H9 (cell line): Measurements from ENCODE around the gene CDH9. TPM values are rescaled to one million over a fixed set of nuclear protein-coding genes. Genes with fewer than 3 reads are reported as not detected.

ENCODE experiments used
- DNase-seq: peaks from one replicate; pipeline ENCODE4 v3.0.0-alpha.2; 2017
- H2AFZ ChIP-seq: one replicate; pipeline ENCODE4 v1.6.1; 2013; ENCODE audit warnings: mild to moderate bottlenecking, low read length, control low read depth, moderate library complexity
- H2AK5ac ChIP-seq: 2 replicates; pipeline ENCODE4 v1.6.1; 2013; ENCODE audit warnings: low read length, control low read depth, mixed read lengths; ENCODE audit not compliant: insufficient read length
- H2BK120ac ChIP-seq: one replicate; pipeline ENCODE4 v1.6.1; 2013; ENCODE audit warnings: low read depth, mild to moderate bottlenecking, low read length, control low read depth, inconsistent platforms; ENCODE audit not compliant: poor library complexity, severe bottlenecking
- H2BK12ac ChIP-seq: 2 replicates; pipeline ENCODE4 v1.6.1; 2013; ENCODE audit warnings: low read length, control low read depth, mixed read lengths, low read depth; ENCODE audit not compliant: insufficient read length
- H2BK15ac ChIP-seq: 2 replicates; pipeline ENCODE4 v1.6.1; 2013; ENCODE audit warnings: low read depth, low read length, control low read depth
- H2BK20ac ChIP-seq: one replicate; pipeline ENCODE4 v1.6.1; 2013; ENCODE audit warnings: low read depth, mild to moderate bottlenecking, low read length, control low read depth, inconsistent platforms; ENCODE audit not compliant: poor library complexity, severe bottlenecking
- H2BK5ac ChIP-seq: 2 replicates; pipeline ENCODE4 v1.6.1; 2013; ENCODE audit warnings: low read length, control low read depth, mixed read lengths; ENCODE audit not compliant: insufficient read length
- H3K14ac ChIP-seq: 2 replicates; pipeline ENCODE4 v1.6.1; 2013; ENCODE audit warnings: low read length, control low read depth; ENCODE audit not compliant: insufficient read depth
- H3K18ac ChIP-seq: 2 replicates; pipeline ENCODE4 v1.6.1; 2013; ENCODE audit warnings: low read depth, mild to moderate bottlenecking, mixed read lengths, low read length, control low read depth; ENCODE audit not compliant: insufficient read length
- H3K23ac ChIP-seq: 2 replicates; pipeline ENCODE4 v1.6.1; 2013; ENCODE audit warnings: low read length, control low read depth, mixed read lengths, low read depth; ENCODE audit not compliant: insufficient read length
- H3K23me2 ChIP-seq: 2 replicates; pipeline ENCODE4 v1.6.1; 2013; ENCODE audit warnings: low read depth, mild to moderate bottlenecking, mixed read lengths, low read length, control low read depth; ENCODE audit not compliant: insufficient read length, poor library complexity, severe bottlenecking
- H3K27ac ChIP-seq: 2 replicates; pipeline ENCODE4 v1.5.1; 2013; ENCODE audit warnings: low read length, control low read depth, mixed read lengths, low read depth; ENCODE audit not compliant: insufficient read length
- H3K27me3 ChIP-seq: 2 replicates; pipeline ENCODE4 v1.6.1; 2013; ENCODE audit warnings: low read length, control low read depth, inconsistent platforms; ENCODE audit not compliant: insufficient read depth
- H3K4ac ChIP-seq: 2 replicates; pipeline ENCODE4 v1.6.1; 2013; ENCODE audit warnings: low read depth, mild to moderate bottlenecking, control low read depth, inconsistent platforms, low read length, moderate library complexity
- H3K4me1 ChIP-seq: 2 replicates; pipeline ENCODE4 v1.6.1; 2013; ENCODE audit warnings: low read length, control low read depth, inconsistent platforms; ENCODE audit not compliant: insufficient read depth
- H3K4me2 ChIP-seq: 2 replicates; pipeline ENCODE4 v1.6.1; 2013; ENCODE audit warnings: low read length, control low read depth, mixed read lengths; ENCODE audit not compliant: insufficient read length, insufficient read depth
- H3K56ac ChIP-seq: 2 replicates; pipeline ENCODE4 v1.6.1; 2013; ENCODE audit warnings: low read depth, mild to moderate bottlenecking, mixed read lengths, low read length, control low read depth; ENCODE audit not compliant: insufficient read length
- H3K79me1 ChIP-seq: 2 replicates; pipeline ENCODE4 v1.6.1; 2013; ENCODE audit warnings: low read depth, mild to moderate bottlenecking, moderate library complexity, low read length, control low read depth, inconsistent platforms; ENCODE audit not compliant: insufficient read depth, poor library complexity, severe bottlenecking
- H3K79me2 ChIP-seq: 2 replicates; pipeline ENCODE4 v1.6.1; 2013; ENCODE audit warnings: low read length, control low read depth, inconsistent platforms; ENCODE audit not compliant: insufficient read depth
- H3K9ac ChIP-seq: 2 replicates; pipeline ENCODE4 v1.6.1; 2013; ENCODE audit warnings: low read length, control low read depth, mixed read lengths; ENCODE audit not compliant: insufficient read length; ENCODE audit errors: extremely low read depth
- H3K9me3 ChIP-seq: one replicate; pipeline ENCODE4 v1.6.1; 2013; ENCODE audit warnings: low read depth, low read length, inconsistent platforms; ENCODE audit not compliant: control insufficient read depth
- H3T11ph ChIP-seq: one replicate; pipeline ENCODE4 v1.6.1; 2013; ENCODE audit warnings: mild to moderate bottlenecking, low read length, control low read depth, inconsistent platforms
- H4K20me1 ChIP-seq: one replicate; pipeline ENCODE4 v1.6.1; 2013; ENCODE audit not compliant: control insufficient read depth, insufficient read length, insufficient read depth
- H4K5ac ChIP-seq: 2 replicates; pipeline ENCODE4 v1.6.1; 2013; ENCODE audit warnings: low read depth, mild to moderate bottlenecking, mixed read lengths, low read length, control low read depth; ENCODE audit not compliant: insufficient read length
- H4K8ac ChIP-seq: replicated peaks from 2 replicates; pipeline ENCODE4 v1.6.1; 2013; ENCODE audit warnings: low read length, control low read depth, mixed read lengths, low read depth; ENCODE audit not compliant: insufficient read length
- H4K91ac ChIP-seq: 2 replicates; pipeline ENCODE4 v1.6.1; 2013; ENCODE audit warnings: low read depth, mild to moderate bottlenecking, moderate library complexity, mixed read lengths, low read length, control low read depth; ENCODE audit not compliant: insufficient read length
- H3K27ac Mint-ChIP-seq, 3 experiments: 2 replicates in 2 of 3; 3 replicates in 1 of 3; pipeline ENCODE4 v1.8.0; 2020 to 2021; ENCODE audit warnings: mixed read lengths in 3 of 3, mild to moderate bottlenecking in 1 of 3, moderate library complexity in 1 of 3
- H3K27me3 Mint-ChIP-seq: 2 replicates; pipeline ENCODE4 v1.8.0; 2021; ENCODE audit warnings: low read depth, mild to moderate bottlenecking, moderate library complexity, mixed read lengths
- H3K36me3 Mint-ChIP-seq, 3 experiments: 2 replicates in 2 of 3; 3 replicates in 1 of 3; pipeline ENCODE4 v1.8.0; 2020 to 2021; ENCODE audit warnings: low read depth in 3 of 3, mixed read lengths in 3 of 3; ENCODE audit not compliant: insufficient read depth in 1 of 3
- H3K4me1 Mint-ChIP-seq, 2 experiments: 2 replicates each; pipeline ENCODE4 v1.8.0; 2020; ENCODE audit warnings: mixed read lengths in 2 of 2
- H3K4me3 Mint-ChIP-seq, 2 experiments: 2 replicates in 1 of 2; 3 replicates in 1 of 2; pipeline ENCODE4 v1.8.0; 2020 to 2021; ENCODE audit warnings: mild to moderate bottlenecking in 2 of 2, mixed read lengths in 2 of 2, moderate library complexity in 1 of 2
- H3K9me3 Mint-ChIP-seq, 2 experiments: 2 replicates in 1 of 2; 3 replicates in 1 of 2; pipeline ENCODE4 v1.8.0; 2020; ENCODE audit warnings: mild to moderate bottlenecking in 2 of 2, mixed read lengths in 2 of 2, moderate library complexity in 1 of 2
- WGBS: extraction: QIAGEN DNeasy Blood & Tissue Kit; methylation state at CpG from one replicate; pipeline ENCODE4 v1.1.7; 2013; ENCODE audit warnings: missing lambda C conversion rate, low lambda C conversion rate, mixed read lengths; ENCODE audit not compliant: insufficient read length; ENCODE audit errors: extremely low coverage; 5-methylcytosine and 5-hydroxymethylcytosine counted together
- total RNA-seq: library from RNA; stranded (reverse); gene quantifications from 2 replicates; pipeline ENCODE4 v1.2.1, GENCODE V29; 2021
- TF ChIP-seq, protein P1 (sequence below): fragments of 200-600 bp; sonication (generic); conservative IDR thresholded peaks from 3 replicates; pipeline ENCODE4 v1.8.0; 2021; ENCODE audit warnings: antibody characterized with exemption, mild to moderate bottlenecking

Gene CDH9
- total RNA-seq, 1 experiment from 2014 or later: 0.61 TPM

DNA sequence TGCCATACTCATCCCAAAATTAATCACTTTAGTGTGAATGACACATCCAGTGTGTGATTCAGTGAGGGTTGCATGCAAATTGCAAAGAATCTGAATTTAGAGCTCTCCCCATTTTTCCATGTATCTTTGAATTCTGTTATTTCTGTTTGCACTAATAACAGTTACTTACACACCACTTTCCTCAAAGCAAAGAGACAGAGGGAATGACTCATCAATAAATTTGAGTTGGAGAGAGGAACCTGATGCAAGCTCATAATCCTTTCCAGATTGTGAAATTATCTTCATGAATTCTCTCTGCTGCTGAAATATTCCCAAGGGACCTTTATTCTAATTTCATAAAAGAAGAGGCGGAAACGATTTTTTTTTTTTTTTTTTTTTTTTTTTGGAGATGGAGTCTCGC is 204.8 kb downstream of the CDH9 start:
- H2BK120ac ChIP-seq: no peak overlapping the region
- H3K23ac ChIP-seq: no peak overlapping the region
- no peak overlapping the region for H4K5ac ChIP-seq
- no peak overlapping the region for H2BK15ac ChIP-seq
- no peaks in the 10 kb centered on the region for H3K27me3 Mint-ChIP-seq
- H3K23me2 ChIP-seq: no peaks in the 10 kb centered on the region
- H3K9me3 ChIP-seq: no peaks in the 10 kb centered on the region
- no peak overlapping the region for H2BK20ac ChIP-seq
- H3K4me3 Mint-ChIP-seq: no peak overlapping the region
- H3K4ac ChIP-seq: no peak overlapping the region
- TF ChIP-seq, protein P1, sequence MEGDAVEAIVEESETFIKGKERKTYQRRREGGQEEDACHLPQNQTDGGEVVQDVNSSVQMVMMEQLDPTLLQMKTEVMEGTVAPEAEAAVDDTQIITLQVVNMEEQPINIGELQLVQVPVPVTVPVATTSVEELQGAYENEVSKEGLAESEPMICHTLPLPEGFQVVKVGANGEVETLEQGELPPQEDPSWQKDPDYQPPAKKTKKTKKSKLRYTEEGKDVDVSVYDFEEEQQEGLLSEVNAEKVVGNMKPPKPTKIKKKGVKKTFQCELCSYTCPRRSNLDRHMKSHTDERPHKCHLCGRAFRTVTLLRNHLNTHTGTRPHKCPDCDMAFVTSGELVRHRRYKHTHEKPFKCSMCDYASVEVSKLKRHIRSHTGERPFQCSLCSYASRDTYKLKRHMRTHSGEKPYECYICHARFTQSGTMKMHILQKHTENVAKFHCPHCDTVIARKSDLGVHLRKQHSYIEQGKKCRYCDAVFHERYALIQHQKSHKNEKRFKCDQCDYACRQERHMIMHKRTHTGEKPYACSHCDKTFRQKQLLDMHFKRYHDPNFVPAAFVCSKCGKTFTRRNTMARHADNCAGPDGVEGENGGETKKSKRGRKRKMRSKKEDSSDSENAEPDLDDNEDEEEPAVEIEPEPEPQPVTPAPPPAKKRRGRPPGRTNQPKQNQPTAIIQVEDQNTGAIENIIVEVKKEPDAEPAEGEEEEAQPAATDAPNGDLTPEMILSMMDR: no peak
- DNase-seq: no peak
- no peak overlapping the region for H2BK5ac ChIP-seq
- peaks cover 0 to 4% (median 1%) of the 10 kb centered on the region in 3 experiments; a peak in 4 of 7 replicates for H3K36me3 Mint-ChIP-seq
- no peak overlapping the region for H2AFZ ChIP-seq
- H2AK5ac ChIP-seq: no peak overlapping the region
- no peak overlapping the region for H3T11ph ChIP-seq
- no peaks in the 10 kb centered on the region for H4K20me1 ChIP-seq
- no peak overlapping the region for H4K91ac ChIP-seq
- H3K4me1 Mint-ChIP-seq: no peaks in the 10 kb centered on the region
- no CpG with 5 or more reads among the region's 3 CpGs for WGBS
- H3K18ac ChIP-seq: no peak overlapping the region
- H3K79me1 ChIP-seq: no peaks in the 10 kb centered on the region
- no peak overlapping the region for H2BK12ac ChIP-seq
- H3K27ac Mint-ChIP-seq: no peak overlapping the region
- H3K27ac ChIP-seq: no peak overlapping the region
- no peak overlapping the region for H3K4me2 ChIP-seq
- H3K27me3 ChIP-seq: no peaks in the 10 kb centered on the region
- no peak overlapping the region for H3K56ac ChIP-seq
- H3K4me1 ChIP-seq: no peaks in the 10 kb centered on the region
- peaks cover 0 to 6% of the 10 kb centered on the region in 2 experiments; a peak in 3 of 5 replicates for H3K9me3 Mint-ChIP-seq
- H3K9ac ChIP-seq: no peak overlapping the region
- no peak overlapping the region for H3K14ac ChIP-seq
- no peak overlapping the region for H4K8ac ChIP-seq
- H3K79me2 ChIP-seq: no peaks in the 10 kb centered on the region
